ENCODE measurements around the gene ITIH4. TPM values are rescaled to one million over a fixed set of nuclear protein-coding genes. Genes with fewer than 3 reads are reported as not detected.

The ITIH4 gene
- total RNA-seq, 2 donors from 2014 or later: 50.6 to 51.4 TPM

DNA sequence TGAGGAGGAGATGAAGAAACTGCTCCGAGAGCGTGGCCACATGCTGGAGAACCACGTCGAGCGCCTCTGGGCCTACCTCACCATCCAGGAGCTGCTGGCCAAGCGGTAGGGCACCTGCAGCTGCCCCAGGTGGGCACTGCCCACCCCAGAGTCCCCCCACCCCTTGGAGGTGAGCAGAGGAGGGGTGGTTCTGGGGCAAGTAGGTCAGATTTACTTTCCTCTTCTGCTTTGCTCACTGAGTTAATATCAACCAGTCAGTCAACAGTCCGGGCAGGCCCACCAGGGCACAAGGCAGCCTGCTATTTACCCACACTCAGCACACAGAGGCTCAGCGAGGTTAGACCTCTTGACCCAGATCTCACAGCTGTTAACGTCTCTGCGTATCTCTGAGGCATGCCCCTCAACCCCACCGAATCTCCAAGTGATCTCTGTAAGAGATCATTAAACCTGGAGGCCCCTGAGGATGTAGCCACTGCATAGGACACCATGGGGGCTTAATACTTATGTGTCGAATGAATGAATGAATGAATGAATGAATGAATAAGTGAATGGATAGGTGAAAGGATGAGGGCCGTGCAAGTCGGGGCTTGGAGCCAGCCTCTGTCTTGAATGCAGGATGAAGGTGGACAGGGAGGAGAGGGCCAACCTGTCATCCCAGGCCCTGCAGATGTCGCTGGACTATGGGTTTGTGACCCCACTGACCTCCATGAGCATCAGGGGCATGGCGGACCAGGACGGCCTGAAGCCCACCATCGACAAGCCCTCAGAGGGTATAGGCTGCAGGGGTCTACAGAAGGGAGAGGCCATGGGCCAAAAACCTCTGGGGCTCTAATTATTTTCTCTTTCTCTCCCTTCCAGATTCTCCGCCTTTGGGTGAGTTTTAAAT, 43.9 kb downstream of the ITIH4 start:
- Histone ChIP-seq H3K9me3 (no peaks in the 10 kb centered on the region), H3K4me3 (no peak overlapping the region), H3K4me1 (ENCODE audit: control insufficient read depth in 1 of 2, low read depth in 2 of 2) (no peaks in the 10 kb centered on the region), H3K27ac (no peak overlapping the region), H3K27me3 (replicated peaks; ENCODE audit: insufficient read depth) (no peaks in the 10 kb centered on the region), H3K36me3 (no peaks in the 10 kb centered on the region)
- TF ChIP-seq, protein P1, sequence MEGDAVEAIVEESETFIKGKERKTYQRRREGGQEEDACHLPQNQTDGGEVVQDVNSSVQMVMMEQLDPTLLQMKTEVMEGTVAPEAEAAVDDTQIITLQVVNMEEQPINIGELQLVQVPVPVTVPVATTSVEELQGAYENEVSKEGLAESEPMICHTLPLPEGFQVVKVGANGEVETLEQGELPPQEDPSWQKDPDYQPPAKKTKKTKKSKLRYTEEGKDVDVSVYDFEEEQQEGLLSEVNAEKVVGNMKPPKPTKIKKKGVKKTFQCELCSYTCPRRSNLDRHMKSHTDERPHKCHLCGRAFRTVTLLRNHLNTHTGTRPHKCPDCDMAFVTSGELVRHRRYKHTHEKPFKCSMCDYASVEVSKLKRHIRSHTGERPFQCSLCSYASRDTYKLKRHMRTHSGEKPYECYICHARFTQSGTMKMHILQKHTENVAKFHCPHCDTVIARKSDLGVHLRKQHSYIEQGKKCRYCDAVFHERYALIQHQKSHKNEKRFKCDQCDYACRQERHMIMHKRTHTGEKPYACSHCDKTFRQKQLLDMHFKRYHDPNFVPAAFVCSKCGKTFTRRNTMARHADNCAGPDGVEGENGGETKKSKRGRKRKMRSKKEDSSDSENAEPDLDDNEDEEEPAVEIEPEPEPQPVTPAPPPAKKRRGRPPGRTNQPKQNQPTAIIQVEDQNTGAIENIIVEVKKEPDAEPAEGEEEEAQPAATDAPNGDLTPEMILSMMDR (IDR thresholded peaks at IDR 0.05): no peak
- no peak for ATAC-seq (ENCODE audit: insufficient number of reproducible peaks, low FRiP score, low read depth)
- DNase-seq (ENCODE audit: low spot score): no peak

DNA sequence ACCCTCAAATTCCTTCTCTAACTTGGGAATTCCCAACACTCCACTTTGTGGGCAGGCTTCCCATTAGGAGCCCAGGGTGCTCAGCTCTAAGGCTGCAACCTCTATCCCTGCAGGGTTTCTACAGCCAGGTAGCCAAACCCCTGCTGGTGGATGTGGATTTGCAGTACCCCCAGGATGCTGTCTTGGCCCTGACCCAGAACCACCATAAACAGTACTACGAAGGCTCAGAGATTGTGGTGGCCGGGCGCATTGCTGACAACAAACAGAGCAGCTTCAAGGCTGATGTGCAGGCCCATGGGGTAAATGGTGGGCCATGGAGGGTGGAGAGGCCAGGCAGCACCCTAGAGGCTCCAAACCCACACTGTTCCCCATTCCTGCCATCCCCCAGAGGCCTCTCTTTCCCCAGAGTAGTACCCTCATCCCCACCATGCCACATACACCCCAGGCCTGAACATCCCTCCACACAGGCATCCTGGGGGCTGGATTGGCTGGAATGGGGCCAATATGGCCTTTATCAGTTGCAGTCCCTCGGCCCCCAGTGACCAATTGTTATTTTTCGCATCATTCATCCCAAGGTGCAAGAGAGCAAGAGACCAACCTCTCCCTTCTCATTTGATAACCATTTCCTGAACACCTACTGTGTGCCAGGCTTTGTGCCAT, 45.4 kb downstream of the ITIH4 start:
- Histone ChIP-seq H3K36me3 (no peaks in the 10 kb centered on the region), H3K4me3 (no peak overlapping the region), H3K27me3 (replicated peaks; ENCODE audit: insufficient read depth) (no peaks in the 10 kb centered on the region), H3K27ac (no peak overlapping the region), H3K4me1 (ENCODE audit: control insufficient read depth in 1 of 2, low read depth in 2 of 2) (no peaks in the 10 kb centered on the region), H3K9me3 (no peaks in the 10 kb centered on the region)
- no peak for ATAC-seq (ENCODE audit: insufficient number of reproducible peaks, low FRiP score, low read depth)
- no peak for DNase-seq (ENCODE audit: low spot score)
- TF ChIP-seq, protein P1 (IDR thresholded peaks at IDR 0.05): no peak

DNA sequence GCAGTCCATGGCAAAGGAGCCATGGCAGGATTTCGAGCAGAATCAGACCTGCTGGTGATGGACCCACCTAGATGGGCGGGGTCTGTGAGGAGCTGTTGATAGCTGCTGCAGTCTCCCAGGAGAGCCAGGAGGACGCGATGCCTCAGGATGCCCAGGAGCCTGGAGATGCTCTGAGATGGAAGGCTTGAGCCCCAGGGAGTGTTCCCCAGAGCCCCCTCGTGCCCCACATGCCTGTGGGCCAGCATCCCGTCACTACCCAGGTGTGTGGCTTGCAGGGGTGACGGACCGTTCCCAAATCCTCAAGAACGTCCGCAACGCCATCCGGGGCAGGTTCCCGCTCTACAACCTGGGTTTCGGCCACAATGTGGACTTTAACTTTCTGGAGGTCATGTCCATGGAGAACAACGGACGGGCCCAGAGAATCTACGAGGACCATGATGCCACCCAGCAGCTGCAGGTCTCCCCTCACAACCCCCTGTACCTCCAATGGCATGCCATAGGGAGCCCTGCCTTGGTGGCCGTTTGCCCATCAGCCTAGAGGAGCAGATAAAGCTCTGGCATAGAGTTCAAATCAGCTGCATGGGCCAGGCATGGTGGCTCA, 46.4 kb downstream of the ITIH4 start:
- no peaks in the 10 kb centered on the region for H3K9me3 ChIP-seq
- TF ChIP-seq, protein P1 (IDR thresholded peaks at IDR 0.05): no peak
- no peak overlapping the region for H3K4me3 ChIP-seq
- no peak for DNase-seq (ENCODE audit: low spot score)
- H3K27me3 ChIP-seq (replicated peaks; ENCODE audit: insufficient read depth): no peaks in the 10 kb centered on the region
- H3K4me1 ChIP-seq (ENCODE audit: control insufficient read depth in 1 of 2, low read depth in 2 of 2): no peaks in the 10 kb centered on the region
- no peak for ATAC-seq (ENCODE audit: insufficient number of reproducible peaks, low FRiP score, low read depth)
- H3K27ac ChIP-seq: no peak overlapping the region
- no peaks in the 10 kb centered on the region for H3K36me3 ChIP-seq

DNA sequence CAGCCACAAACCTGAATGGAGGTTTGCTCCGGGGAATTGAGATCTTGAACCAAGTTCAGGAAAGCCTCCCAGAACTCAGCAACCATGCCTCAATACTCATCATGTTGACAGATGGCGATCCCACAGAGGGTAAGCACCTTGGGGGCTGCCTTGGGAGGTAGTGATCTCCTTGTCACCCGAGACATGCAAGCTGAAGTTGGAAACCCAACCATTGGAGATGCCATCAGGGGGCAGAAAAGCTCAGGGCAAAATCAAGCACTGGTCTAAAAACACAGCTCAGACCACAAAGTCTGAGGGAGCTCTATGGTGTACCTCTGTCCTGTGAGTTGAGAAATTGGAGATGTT, 47.3 kb downstream of the ITIH4 start:
- Histone ChIP-seq H3K27me3 (replicated peaks; ENCODE audit: insufficient read depth) (no peaks in the 10 kb centered on the region), H3K4me3 (no peak overlapping the region), H3K27ac (no peak overlapping the region), H3K36me3 (no peaks in the 10 kb centered on the region), H3K4me1 (ENCODE audit: control insufficient read depth in 1 of 2, low read depth in 2 of 2) (no peaks in the 10 kb centered on the region), H3K9me3 (no peaks in the 10 kb centered on the region)
- ATAC-seq (ENCODE audit: insufficient number of reproducible peaks, low FRiP score, low read depth): no peak
- TF ChIP-seq, protein P1 (IDR thresholded peaks at IDR 0.05): no peak
- DNase-seq (ENCODE audit: low spot score): no peak

All from thoracic aorta (tissue), 2 donors.